Endometrial microvascular endothelial cells (primary cell): ENCODE measurements around the gene VWCE. TPM values are rescaled to one million over a fixed set of nuclear protein-coding genes. Genes with fewer than 3 reads are reported as not detected.

Experiments
- in situ Hi-C: cut with HindIII; loops from 2 replicates; pipeline ENCODE4 v1.10.0; 2017; ENCODE audit warnings: low sequenced_read_pairs, low pct_unique_long_range_greater_than_20kb; ENCODE audit errors: inconsistent ontology term
- total RNA-seq: library from RNA; depleted of rRNA; stranded (reverse); fragments of >200 nt; gene quantifications from one replicate; pipeline ENCODE4 v1.2.3, GENCODE V29; 2015; ENCODE audit errors: inconsistent ontology term

The VWCE gene
- total RNA-seq, 1 donor from 2014 or later: 6.6 TPM

- in situ Hi-C loops: no loop called here
Measured at GRCh38 chr11:61290905-61291690, 4.0 kb downstream of the VWCE start.

DNA sequence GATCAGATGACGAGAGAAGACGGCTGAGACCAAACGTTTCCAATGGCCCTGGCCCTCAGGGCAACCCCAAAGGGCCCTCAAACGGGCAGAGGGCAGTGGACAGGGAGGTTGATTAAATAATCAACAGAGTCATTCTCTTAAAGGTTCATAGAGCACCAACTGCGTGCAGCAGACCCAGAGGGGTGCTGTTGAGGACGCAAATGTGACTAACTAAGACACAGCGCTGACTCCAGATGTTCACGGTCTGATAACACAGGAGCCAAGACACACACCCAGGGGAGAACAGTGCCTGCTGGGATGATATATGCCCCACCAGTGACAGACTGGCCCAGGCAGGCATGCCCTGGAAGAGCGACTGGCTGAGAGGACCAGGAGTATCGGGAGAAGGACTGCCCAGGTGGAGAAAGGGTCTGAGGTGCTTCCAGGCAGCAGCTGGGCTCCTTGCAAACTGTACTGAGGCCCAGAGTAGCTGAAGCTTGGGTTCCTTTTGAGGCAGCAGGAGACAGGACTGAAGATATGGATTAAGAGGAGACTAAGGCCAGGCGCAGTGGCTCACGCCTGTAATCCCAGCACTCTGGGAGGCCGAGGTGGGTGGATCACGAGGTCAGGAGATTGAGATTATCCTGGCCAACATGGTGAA is 7.7 kb downstream of the VWCE start:
- in situ Hi-C loops: no loop called here

DNA sequence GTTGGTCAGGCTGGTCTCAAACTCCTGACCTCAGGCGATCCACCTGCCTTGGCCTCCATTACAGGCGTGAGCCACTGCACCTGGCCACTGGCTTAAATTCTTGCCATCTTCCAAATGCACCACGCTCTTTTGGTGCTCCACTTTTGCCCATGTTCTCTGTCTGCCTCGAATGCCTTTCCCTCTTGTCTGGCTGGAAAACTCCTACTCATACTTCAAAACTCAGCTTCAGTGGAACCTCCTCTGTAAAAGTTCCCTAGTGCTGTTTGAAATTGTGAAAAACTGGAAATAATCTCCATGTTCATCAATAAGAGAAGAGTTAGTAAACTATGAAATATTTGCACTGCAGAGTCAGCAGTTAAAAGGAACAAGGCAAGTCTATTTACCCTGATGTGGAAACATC is 11.5 kb downstream of the VWCE start:
- in situ Hi-C loops: no loop called here

DNA sequence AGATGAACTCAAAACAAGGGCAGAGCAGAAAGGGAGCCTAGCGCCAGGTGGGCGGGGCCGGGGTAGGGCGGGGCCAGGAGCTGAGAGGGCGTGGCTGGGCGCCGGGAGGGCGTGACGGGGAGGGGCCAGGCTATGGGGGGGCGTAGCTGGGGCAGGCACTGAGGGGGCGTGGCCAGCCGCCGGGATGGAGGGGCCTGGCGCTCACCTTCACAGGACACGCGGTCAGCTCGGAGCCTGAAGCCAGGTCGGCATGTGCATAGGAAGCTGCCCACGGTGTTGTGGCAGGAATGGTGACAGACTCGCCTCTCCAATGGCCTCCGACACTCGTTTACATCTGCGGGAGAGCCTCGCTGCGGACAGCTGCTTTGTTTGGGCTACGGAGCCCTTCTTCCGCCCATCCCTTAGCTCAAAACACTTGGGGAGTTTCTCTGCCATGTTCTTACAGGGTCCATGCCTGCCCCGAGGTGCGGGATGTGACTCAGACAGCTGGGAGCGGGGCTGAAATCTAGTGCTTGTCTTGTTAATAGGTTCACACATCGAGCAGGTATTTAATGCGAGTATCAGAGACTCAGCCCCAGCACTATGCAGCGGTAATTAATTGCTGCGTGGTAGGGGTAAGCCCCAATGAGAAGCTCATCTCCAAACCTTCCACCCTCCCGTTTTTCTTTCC is 13.4 kb downstream of the VWCE start:
- in situ Hi-C loops: no loop called here

DNA sequence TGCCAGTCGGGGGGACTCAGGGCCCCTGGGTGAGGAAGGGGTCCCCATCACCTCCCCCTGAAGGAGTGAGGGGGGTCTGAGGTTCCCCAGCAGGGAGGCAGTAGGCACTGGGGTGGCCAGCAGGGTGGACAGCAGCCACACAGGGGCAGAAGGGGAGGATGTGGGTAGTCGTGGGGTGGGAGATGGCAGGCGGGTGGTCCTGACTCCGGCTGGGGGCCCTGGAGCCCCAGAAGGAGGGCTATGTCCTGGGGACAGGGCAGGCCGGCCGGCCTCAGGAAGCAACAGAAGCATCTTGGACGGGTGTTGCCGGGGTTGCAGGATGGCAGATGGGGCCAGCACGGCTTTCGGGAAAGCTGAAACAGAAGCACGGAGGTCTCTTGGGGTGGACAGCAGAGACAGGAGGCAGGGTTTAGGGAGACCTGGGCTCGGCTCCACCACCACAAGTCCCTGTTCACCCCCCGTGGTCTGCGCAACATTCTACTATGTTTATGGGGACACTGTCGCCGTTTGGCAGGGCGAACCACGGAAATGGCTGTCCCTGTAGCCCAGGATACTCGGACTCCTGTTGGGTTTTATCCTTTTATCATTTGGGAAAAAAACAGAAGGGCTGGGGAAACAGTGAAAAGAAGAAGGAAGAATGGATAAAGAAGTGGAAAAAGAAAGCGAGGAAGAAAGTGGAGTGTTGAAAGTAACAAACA is 14.1 kb downstream of the VWCE start:
- in situ Hi-C loops: no loop called here

- in situ Hi-C loops: no loop called here
Measured at GRCh38 chr11:61279934-61280659, 15.0 kb downstream of the VWCE start.

- in situ Hi-C loops: no loop called here
Measured at GRCh38 chr11:61278001-61278470, 17.1 kb downstream of the VWCE start.

- in situ Hi-C loops: no loop called here
Measured at GRCh38 chr11:61277186-61278000, 17.7 kb downstream of the VWCE start.

GRCh38 chr11:61275191-61275590 is 19.9 kb downstream of the VWCE start:
- in situ Hi-C loops: no loop called here

GRCh38 chr11:61274084-61274483 is 21.0 kb downstream of the VWCE start:
- in situ Hi-C loops: no loop called here

DNA sequence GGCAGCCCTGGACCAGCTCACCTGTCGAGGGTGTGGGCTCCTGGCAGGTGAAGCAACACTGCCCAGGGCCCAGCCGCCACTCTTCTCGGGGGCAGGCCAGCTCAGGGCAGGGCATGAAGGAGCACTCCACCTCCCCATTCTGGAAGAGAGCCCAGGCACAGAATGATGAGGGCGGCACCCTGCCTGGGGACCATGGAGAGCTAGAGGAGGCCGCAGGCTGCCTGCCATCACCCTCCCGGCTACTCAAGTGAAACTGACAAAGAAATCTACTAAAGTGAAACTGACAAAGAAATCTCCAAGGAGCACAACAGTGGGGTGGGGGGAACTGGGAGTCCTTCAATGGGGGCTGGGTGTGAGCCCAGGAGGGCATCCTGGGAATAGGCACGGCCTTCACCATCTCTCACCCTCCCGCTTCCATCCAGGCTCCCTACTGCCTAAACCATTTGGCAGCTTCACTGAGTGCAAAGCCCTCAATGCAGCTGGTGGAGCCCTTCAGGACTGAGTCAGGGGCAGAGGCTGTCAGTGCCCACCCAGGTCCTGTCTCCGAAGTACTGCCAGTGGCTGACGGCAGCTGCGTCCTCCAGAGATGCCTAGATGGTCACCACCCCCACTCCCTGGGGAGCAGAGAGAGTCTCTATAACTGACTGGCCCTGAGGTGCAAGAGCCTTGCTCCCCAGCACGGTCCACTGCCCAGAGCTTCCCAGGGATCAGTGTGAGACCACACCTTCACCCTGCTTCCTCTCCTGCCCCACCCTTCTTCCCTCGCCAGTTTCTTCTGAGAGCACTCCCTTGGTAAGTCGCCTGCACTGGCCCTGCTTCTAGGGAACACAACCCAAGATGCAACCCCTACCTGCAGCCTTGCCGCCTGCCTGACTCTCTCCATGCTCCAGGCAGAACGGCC is 21.7 kb downstream of the VWCE start:
- in situ Hi-C loops: no loop called here

GRCh38 chr11:61272731-61273130 is 22.4 kb downstream of the VWCE start:
- in situ Hi-C loops: no loop called here

DNA sequence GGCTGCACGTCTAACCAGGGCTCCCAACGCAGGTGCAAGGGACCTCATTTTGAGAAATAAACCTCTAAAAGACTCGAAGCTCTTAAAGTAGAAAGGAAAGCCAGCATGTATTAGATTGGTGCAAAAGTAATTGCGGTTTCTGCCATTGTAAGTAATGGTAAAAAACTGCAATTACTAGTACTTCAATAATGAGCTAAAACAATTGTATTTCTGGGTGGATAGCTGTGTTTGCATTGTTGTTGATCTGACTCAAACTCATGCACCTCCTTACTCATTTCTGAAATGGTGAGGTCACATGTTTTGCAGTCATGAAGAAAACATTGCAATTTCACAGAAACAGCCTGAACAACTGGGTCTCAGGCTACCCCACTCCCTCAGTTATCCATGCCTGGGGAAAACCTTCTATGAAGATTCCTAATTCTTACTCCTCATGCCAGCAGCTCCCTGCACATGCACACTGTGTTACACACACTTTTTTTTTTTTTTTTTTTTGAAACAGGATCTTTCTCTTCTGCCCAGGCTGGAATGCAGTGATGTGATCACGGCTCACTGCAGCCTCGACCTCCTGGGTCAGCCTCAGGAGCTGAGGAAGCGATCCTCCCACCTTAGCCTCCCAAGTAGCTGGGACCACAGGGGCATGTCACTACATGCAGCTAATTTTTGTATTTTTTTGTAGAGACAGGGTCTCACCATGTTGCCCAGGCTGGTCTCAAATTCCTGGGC is 24.6 kb downstream of the VWCE start:
- in situ Hi-C loops: no loop called here

GRCh38 chr11:61268588-61269250 is 26.4 kb downstream of the VWCE start:
- in situ Hi-C loops: no loop called here

DNA sequence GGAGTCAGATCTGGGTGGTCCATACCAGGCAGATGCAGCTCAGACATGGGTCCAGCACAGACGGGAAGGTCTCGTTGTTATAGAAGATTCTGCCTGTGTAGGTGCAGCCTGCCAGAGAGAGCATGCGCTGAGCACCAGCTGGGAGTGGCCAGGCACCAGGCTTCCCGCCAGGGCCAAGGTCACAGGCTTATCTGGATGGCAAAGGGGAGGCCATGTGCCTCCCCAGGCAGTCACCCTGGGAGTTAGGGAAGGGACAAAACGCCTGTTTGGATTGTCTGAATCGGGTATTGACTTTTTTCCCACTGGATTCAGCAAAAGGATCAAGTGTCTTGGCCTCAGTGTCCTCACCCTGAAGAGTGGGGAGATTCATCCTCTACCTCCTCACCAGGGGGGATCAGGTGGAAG is 27.7 kb downstream of the VWCE start:
- in situ Hi-C loops: no loop called here

DNA sequence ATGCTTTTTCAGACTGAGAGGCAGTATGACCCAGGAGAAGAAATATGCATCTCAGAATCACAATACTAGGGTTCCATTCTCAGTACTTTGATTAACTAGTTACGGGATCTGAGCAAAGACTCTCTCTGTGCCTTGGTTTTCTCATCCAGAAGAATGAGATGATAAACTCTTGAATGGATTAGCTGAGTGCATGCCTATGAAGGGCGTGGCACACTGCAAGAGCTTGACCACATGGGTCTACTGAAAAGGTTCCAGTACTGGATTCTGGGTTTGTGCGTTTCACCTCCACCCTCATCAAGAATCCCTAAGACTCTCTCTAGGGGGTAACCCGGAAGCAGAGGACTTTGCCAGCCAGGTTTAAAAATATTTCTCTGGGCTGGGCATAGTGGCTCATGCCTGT is 28.5 kb downstream of the VWCE start:
- in situ Hi-C loops: no loop called here
